ENCODE data around the gene HPN. TPM values are rescaled to one million over a fixed set of nuclear protein-coding genes. Genes with fewer than 3 reads are reported as not detected.

HPN gene
- total and polyA plus RNA-seq, 5 experiments from 2014 or later, result 0.16 TPM; not detected in 3

DNA sequence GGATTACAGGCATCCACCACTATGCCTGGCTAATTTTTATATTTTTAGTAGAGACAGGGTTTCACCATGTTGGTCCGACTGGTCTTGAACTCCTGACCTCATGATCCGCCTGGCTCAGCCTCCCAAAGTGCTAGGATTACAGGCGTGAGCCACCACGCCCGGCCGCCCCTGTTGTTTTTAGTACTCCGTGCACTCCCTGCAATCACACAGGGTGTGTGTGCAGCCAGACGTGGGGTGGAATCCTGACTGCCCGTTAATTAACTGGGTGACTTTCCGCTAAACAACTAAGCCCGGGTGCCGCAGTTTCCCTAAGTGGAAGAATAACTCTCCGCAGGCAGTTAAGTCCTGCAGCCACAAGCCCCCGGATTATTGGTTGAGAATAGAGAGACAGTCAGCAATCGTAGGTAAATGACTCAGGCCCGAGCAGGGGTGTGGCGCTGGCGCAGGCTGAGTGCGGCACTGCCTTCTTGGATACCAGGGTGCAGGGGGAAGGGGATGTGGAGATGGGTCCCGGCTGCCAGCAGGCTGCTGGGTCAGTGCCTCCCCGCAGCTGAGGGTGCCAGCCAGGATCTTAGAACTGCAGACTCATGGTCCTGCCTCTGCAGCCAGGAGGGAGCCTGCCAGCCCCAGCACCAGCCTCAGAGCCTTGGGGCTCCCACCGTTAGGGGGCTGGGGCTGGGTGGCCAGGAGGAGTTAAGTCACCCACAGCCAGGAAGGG, 68.0 kb downstream of the HPN start:
- H3K36me3 Mint-ChIP-seq, result no peaks in the 10 kb centered on the region
- peak overlapping the region in 1 of 10 donors; percentile 56 for H3K27ac Mint-ChIP-seq
- no peaks in the 10 kb centered on the region for H3K9me3 Mint-ChIP-seq
- peaks cover 2 to 3% (median 2%) of the 10 kb centered on the region in 4 donors for H3K4me1 Mint-ChIP-seq
- DNase-seq (peak in 1 of 10 donors; percentile 30), ATAC-seq (no peak)
- peaks cover 0 to 8% (median 0%) of the 10 kb centered on the region in 5 donors for H3K27me3 Mint-ChIP-seq
- H3K4me3 Mint-ChIP-seq, result no peak overlapping the region
- POLR2A ChIA-PET, result no interaction called here

DNA sequence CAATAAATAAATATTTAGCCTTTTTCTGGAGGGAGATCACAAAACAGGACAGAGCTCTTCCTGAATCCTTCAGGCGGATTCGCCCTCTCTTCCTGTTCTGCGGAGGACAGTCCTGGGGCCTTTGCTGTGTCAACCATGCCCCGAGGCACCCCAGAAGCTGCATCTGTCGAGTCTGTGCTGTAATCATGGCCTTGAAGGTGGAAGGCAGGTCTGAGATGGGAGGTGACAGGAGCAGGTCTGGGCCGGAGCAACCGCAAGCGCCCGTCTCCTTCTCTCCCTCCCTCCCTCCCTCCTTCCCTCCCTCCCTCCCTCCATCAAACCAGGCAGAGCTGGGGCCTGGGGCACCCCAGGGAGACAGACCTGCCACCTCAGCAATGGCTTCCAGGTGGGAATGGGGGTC, 69.5 kb downstream of the HPN start:
- H3K27ac Mint-ChIP-seq, result no peak overlapping the region
- no peaks in the 10 kb centered on the region for H3K36me3 Mint-ChIP-seq
- POLR2A ChIA-PET, result no interaction called here
- no peaks in the 10 kb centered on the region for H3K9me3 Mint-ChIP-seq
- no peak overlapping the region for H3K4me3 Mint-ChIP-seq
- DNase-seq (peak in 1 of 10 donors; percentile 46), ATAC-seq (no peak)
- H3K4me1 Mint-ChIP-seq, result peaks cover 6 to 9% (median 6%) of the 10 kb centered on the region in 4 donors
- peaks cover 0 to 8% (median 1%) of the 10 kb centered on the region in 5 donors for H3K27me3 Mint-ChIP-seq

DNA sequence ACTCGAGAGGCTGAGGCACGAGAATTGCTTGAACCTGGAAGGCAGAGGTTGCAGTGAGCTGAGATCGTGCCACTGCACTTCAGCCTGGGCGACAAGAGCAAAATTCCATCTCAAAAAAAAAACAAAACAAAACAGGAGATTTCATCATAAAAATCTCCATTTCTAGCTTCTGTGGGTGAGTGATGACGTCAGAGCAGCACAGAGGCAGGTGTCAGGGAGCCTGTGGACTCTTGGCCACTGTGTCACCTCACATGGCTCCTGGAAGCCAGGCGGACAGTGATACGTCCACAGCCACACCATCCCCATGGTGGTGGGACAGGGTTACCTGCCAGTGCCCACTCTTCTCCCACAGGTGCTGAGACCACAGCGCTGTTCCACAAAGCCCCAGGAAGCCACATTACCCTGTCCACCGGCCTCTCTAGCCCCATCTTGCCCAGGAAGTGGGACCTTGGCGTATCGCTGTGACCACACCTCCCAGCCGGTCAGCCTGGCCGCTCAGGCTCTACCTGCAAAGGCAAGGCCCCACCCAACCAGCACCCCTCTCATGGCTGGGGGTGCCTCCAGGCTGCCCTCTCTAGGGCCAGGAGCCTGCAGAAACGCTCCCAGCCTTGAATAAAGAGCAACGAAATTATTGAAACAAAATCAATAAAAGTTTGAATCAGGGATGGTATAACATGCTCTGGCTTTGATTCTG, 71.6 kb downstream of the HPN start:
- Mint-ChIP-seq H3K4me3 (no peak overlapping the region), H3K27me3 (peaks cover 0 to 8% (median 1%) of the 10 kb centered on the region in 5 donors), H3K36me3 (no peaks in the 10 kb centered on the region), H3K27ac (no peak overlapping the region), H3K9me3 (no peaks in the 10 kb centered on the region), H3K4me1 (peaks cover 6 to 9% (median 7%) of the 10 kb centered on the region in 4 donors)
- POLR2A ChIA-PET, result no interaction called here
- ATAC-seq (no peak), DNase-seq (peak in 1 of 10 donors; percentile 8)

GRCh38 chr19:35114353-35115176, 73.0 kb downstream of the HPN start:
- Mint-ChIP-seq H3K9me3 (no peaks in the 10 kb centered on the region), H3K4me3 (peak overlapping the region in 4 of 10 donors; percentile 32 to 54 (median 44)), H3K27me3 (peaks cover 0 to 8% (median 1%) of the 10 kb centered on the region in 5 donors), H3K4me1 (peaks cover 6 to 9% (median 8%) of the 10 kb centered on the region in 4 donors), H3K36me3 (no peaks in the 10 kb centered on the region), H3K27ac (peak overlapping the region in 4 of 10 donors; percentile 1 to 79 (median 53))
- DNase-seq (peak; percentile 54 to 82 (median 73)), ATAC-seq (peak; percentile 95)
- POLR2A ChIA-PET, result interaction anchor here (1.6 kb wide), 1 partner anchor 97 kb away, joined by 4 read pairs; no protein-coding TSS in a partner anchor

- DNase-seq (peak in 1 of 10 donors; percentile 31), ATAC-seq (no peak)
- Mint-ChIP-seq H3K4me1 (peaks cover 6 to 9% (median 8%) of the 10 kb centered on the region in 4 donors), H3K27me3 (peaks cover 0 to 8% (median 1%) of the 10 kb centered on the region in 5 donors), H3K36me3 (no peaks in the 10 kb centered on the region), H3K4me3 (peak within 1 kb of the TSS in 4 of 10 donors; percentile 32 to 54 (median 44)), H3K27ac (peak within 1 kb of the TSS in 4 of 10 donors; percentile 1 to 79 (median 60)), H3K9me3 (no peaks in the 10 kb centered on the region)
- POLR2A ChIA-PET, result interaction anchor here (1.6 kb wide), 1 partner anchor 96 kb away, joined by 4 read pairs; no protein-coding TSS in a partner anchor
Measured at GRCh38 chr19:35115177-35115951, 73.8 kb downstream of the HPN start, which contains the start of gene FXYD3. FXYD3 (plus strand) TSS chr19:35115823; CDS start chr19:35119377, 3,554 bp downstream.

Other genes with a start within 250 kb of the HPN start
- gene ZNF30, start 114.8 kb upstream of the HPN start, total RNA-seq, result 10 to 100 TPM; 10.4 to 11.7 TPM
- 1 to 10 TPM; 4.9 to 8.0 (median 5.8) TPM for gene ZNF30, start 114.8 kb upstream of the HPN start, polyA plus RNA-seq
- gene ZNF792, start 77.5 kb upstream of the HPN start, total RNA-seq, result 10 to 100 TPM; 34.4 to 35.5 TPM
- gene ZNF792, start 77.5 kb upstream of the HPN start, polyA plus RNA-seq, result 10 to 100 TPM in 2 of 3 donors, 1 to 10 TPM in 1; 9.7 to 18.7 (median 16.0) TPM
- 100 to 1,000 TPM; 317 to 335 TPM for gene GRAMD1A, start 41.4 kb upstream of the HPN start, total RNA-seq
- gene GRAMD1A, start 41.4 kb upstream of the HPN start, polyA plus RNA-seq, result 10 to 100 TPM; 29.5 to 77.0 (median 42.0) TPM
- 1 to 10 TPM; 1.6 to 2.1 TPM for gene SCN1B, start 11.3 kb upstream of the HPN start, total RNA-seq
- gene SCN1B, start 11.3 kb upstream of the HPN start, polyA plus RNA-seq, result under 1 TPM in 2 of 3 donors, not detected in 1; 0.27 to 0.28 TPM
- gene FXYD3, start 74.1 kb downstream of the HPN start, total RNA-seq, result not detected
- not detected for gene FXYD3, start 74.1 kb downstream of the HPN start, polyA plus RNA-seq
- 1 to 10 TPM in 1 of 2 experiments, under 1 TPM in 1; 0.52 to 1.6 TPM for gene LGI4, start 93.3 kb downstream of the HPN start, total RNA-seq
- gene LGI4, start 93.3 kb downstream of the HPN start, polyA plus RNA-seq, result under 1 TPM in 1 of 3 donors, not detected in 2; 0.18 TPM
- gene FXYD1, start 97.1 kb downstream of the HPN start, total RNA-seq, result 1 to 10 TPM in 1 of 2 experiments, not detected in 1; 1.1 TPM
- under 1 TPM in 2 of 3 donors, not detected in 1; 0.77 TPM for gene FXYD1, start 97.1 kb downstream of the HPN start, polyA plus RNA-seq
- 1 to 10 TPM; 5.4 to 6.4 TPM for gene FXYD7, start 101.5 kb downstream of the HPN start, total RNA-seq
- gene FXYD7, start 101.5 kb downstream of the HPN start, polyA plus RNA-seq, result 10 to 100 TPM in 1 of 3 donors, 1 to 10 TPM in 2; 3.7 to 10.2 (median 8.8) TPM
- 100 to 1,000 TPM; 339 to 351 TPM for gene FXYD5, start 113.0 kb downstream of the HPN start, total RNA-seq
- gene FXYD5, start 113.0 kb downstream of the HPN start, polyA plus RNA-seq, result 100 to 1,000 TPM; 281 to 544 (median 452) TPM
- not detected for gene FAM187B, start 187.0 kb downstream of the HPN start, total RNA-seq
- not detected for gene FAM187B, start 187.0 kb downstream of the HPN start, polyA plus RNA-seq
- 10 to 100 TPM; 57.4 to 59.9 TPM for gene LSR, start 207.3 kb downstream of the HPN start, total RNA-seq
- 100 to 1,000 TPM in 1 of 3 donors, 10 to 100 TPM in 2; 36.7 to 106 (median 65.7) TPM for gene LSR, start 207.3 kb downstream of the HPN start, polyA plus RNA-seq
- gene USF2, start 227.2 kb downstream of the HPN start, total RNA-seq, result 100 to 1,000 TPM; 226 to 232 TPM
- gene USF2, start 227.2 kb downstream of the HPN start, polyA plus RNA-seq, result 1 to 10 TPM; 4.5 to 6.9 (median 5.2) TPM
- 1 to 10 TPM; 2.5 to 2.6 TPM for gene HAMP, start 240.8 kb downstream of the HPN start, total RNA-seq
- under 1 TPM in 1 of 3 donors, not detected in 2; 0.06 TPM for gene HAMP, start 240.8 kb downstream of the HPN start, polyA plus RNA-seq